HG03095 (cell line): ENCODE measurements around the gene GRM5.
"Not testable (repeated sequence)": the region's sequence is repeated elsewhere in the genome, so short reads cannot be mapped to it uniquely, and the experiment has no call there.

ENCODE experiments used
- ATAC-seq: cut with Tn5 transposase; IDR thresholded peaks from one replicate; pipeline ENCODE4 v1.9.1; 2021; ENCODE audit warnings: moderate library complexity; ENCODE audit not compliant: unreplicated experiment

Gene GRM5

GRCh38 chr11:88552379-88553062 is 513.3 kb downstream of the GRM5 start:
- peak; percentile 95 for ATAC-seq

- ATAC-seq: peak; percentile 23
Observed at GRCh38 chr11:88544656-88545280, 521.0 kb downstream of the GRM5 start.

- ATAC-seq: peak; percentile 98
Observed at GRCh38 chr11:88543902-88544655, 521.7 kb downstream of the GRM5 start.

GRCh38 chr11:88541006-88541405 is 524.8 kb downstream of the GRM5 start:
- ATAC-seq: no peak

GRCh38 chr11:88538098-88538497 is 527.7 kb downstream of the GRM5 start:
- no peak for ATAC-seq

GRCh38 chr11:88537613-88538012 is 528.2 kb downstream of the GRM5 start:
- ATAC-seq: no peak

GRCh38 chr11:88536616-88537265 is 529.0 kb downstream of the GRM5 start:
- no peak for ATAC-seq

- ATAC-seq: peak; percentile 73
Observed at GRCh38 chr11:88535916-88536547, 529.8 kb downstream of the GRM5 start.

GRCh38 chr11:88535266-88535665 is 530.5 kb downstream of the GRM5 start:
- ATAC-seq: no peak

GRCh38 chr11:88534706-88535105 is 531.1 kb downstream of the GRM5 start:
- ATAC-seq: not testable (repeated sequence)

GRCh38 chr11:88534185-88534584 is 531.6 kb downstream of the GRM5 start:
- no peak for ATAC-seq

GRCh38 chr11:88533001-88533400 is 532.8 kb downstream of the GRM5 start:
- ATAC-seq: no peak

- ATAC-seq: no peak
Observed at GRCh38 chr11:88531831-88532230, 534.0 kb downstream of the GRM5 start.

GRCh38 chr11:88529426-88529825 is 536.4 kb downstream of the GRM5 start:
- no peak for ATAC-seq

- no peak for ATAC-seq
Observed at GRCh38 chr11:88523386-88524071, 542.3 kb downstream of the GRM5 start.

- no peak for ATAC-seq
Observed at GRCh38 chr11:88522624-88523385, 543.0 kb downstream of the GRM5 start.

GRCh38 chr11:88521799-88522201 is 544.0 kb downstream of the GRM5 start:
- no peak for ATAC-seq

GRCh38 chr11:88521399-88521798 is 544.4 kb downstream of the GRM5 start:
- no peak for ATAC-seq

GRCh38 chr11:88520391-88520790 is 545.4 kb downstream of the GRM5 start:
- no peak for ATAC-seq

GRCh38 chr11:88515002-88515401 is 550.8 kb downstream of the GRM5 start:
- ATAC-seq: no peak
